CD4-positive, CD25-positive, alpha-beta regulatory T cell (primary cell): ENCODE data around the gene PCDHA9. TPM values are rescaled to one million over a fixed set of nuclear protein-coding genes. Genes with fewer than 3 reads are reported as not detected.
"Not testable (repeated sequence)": the region's sequence is repeated elsewhere in the genome, so short reads cannot be mapped to it uniquely, and the experiment has no call there.

Experiments used
- ATAC-seq, 2 donors: fragments of 150-1000 bp; cut with Tn5 transposase; one replicate each; pipeline ENCODE4 v1.10.0; 2021; ENCODE audit warnings: low read depth in 2 of 2, moderate number of reproducible peaks in 2 of 2, moderate library complexity in 1 of 2
- DNase-seq, 3 donors: peaks; one replicate each; pipeline versions ENCODE4 v3.0.0 to v3.0.0-alpha.2; 2012 to 2022; ENCODE audit warnings: mixed read lengths in 1 of 3
- H3K27ac ChIP-seq: one replicate; pipeline ENCODE4 v1.7.0; 2013; ENCODE audit warnings: mild to moderate bottlenecking, low read length; ENCODE audit not compliant: insufficient read depth, poor library complexity, severe bottlenecking
- H3K27me3 ChIP-seq: one replicate; pipeline ENCODE4 v1.7.0; 2013; ENCODE audit warnings: low read length; ENCODE audit not compliant: control insufficient read depth, insufficient read depth
- H3K36me3 ChIP-seq: one replicate; pipeline ENCODE4 v1.7.0; 2013; ENCODE audit warnings: mild to moderate bottlenecking, low read length, moderate library complexity; ENCODE audit not compliant: control insufficient read depth, insufficient read depth
- H3K4me1 ChIP-seq: 2 replicates; pipeline ENCODE4 v1.7.0; 2013; ENCODE audit warnings: mild to moderate bottlenecking, low read length; ENCODE audit not compliant: insufficient read depth, control insufficient read depth, poor library complexity, severe bottlenecking
- H3K4me3 ChIP-seq: one replicate; pipeline ENCODE4 v1.7.0; 2013; ENCODE audit warnings: low read depth, mild to moderate bottlenecking, low read length, moderate library complexity
- H3K9me3 ChIP-seq, 2 experiments: 1 replicate in 1 of 2; 2 replicates in 1 of 2; pipeline ENCODE4 v1.7.0; 2013; ENCODE audit warnings: low read length in 2 of 2, mild to moderate bottlenecking in 1 of 2, moderate library complexity in 1 of 2; ENCODE audit not compliant: control insufficient read depth in 2 of 2
- H3K27ac Mint-ChIP-seq, 3 donors: one replicate each; pipeline ENCODE4 v1.8.0; 2020 to 2022; ENCODE audit warnings: mild to moderate bottlenecking in 3 of 3, mixed read lengths in 3 of 3, moderate library complexity in 2 of 3
- H3K27me3 Mint-ChIP-seq: one replicate; pipeline ENCODE4 v1.8.0; 2022; ENCODE audit warnings: mild to moderate bottlenecking, mixed read lengths
- H3K36me3 Mint-ChIP-seq: one replicate; pipeline ENCODE4 v1.8.0; 2020; ENCODE audit warnings: mixed read lengths
- H3K4me1 Mint-ChIP-seq, 4 donors: one replicate each; pipeline ENCODE4 v1.8.0; 2020 to 2022; ENCODE audit warnings: mixed read lengths in 4 of 4, mild to moderate bottlenecking in 1 of 4
- H3K4me3 Mint-ChIP-seq, 4 donors: one replicate each; pipeline ENCODE4 v1.8.0; 2020 to 2022; ENCODE audit warnings: mild to moderate bottlenecking in 4 of 4, mixed read lengths in 4 of 4, moderate library complexity in 3 of 4
- H3K9me3 Mint-ChIP-seq, 7 donors: one replicate each; pipeline ENCODE4 v1.8.0; 2020 to 2022; ENCODE audit warnings: mixed read lengths in 7 of 7, mild to moderate bottlenecking in 3 of 7, moderate library complexity in 2 of 7
- polyA plus RNA-seq, 4 donors: library from polyadenylated mRNA; unstranded; fragments of 300-500 nt; fragmentation: Illumina TruSeq; gene quantifications; one replicate each; pipeline ENCODE4 v1.2.3, GENCODE V29; 2021
- total RNA-seq: library from RNA; stranded (reverse); gene quantifications from one replicate; pipeline ENCODE4 v1.2.3, GENCODE V29; 2022

The PCDHA9 gene
- total and polyA plus RNA-seq, 5 donors from 2014 or later = not detected

- not testable (repeated sequence) for DNase-seq, H3K27me3 ChIP-seq, H3K4me3 ChIP-seq, H3K4me3 Mint-ChIP-seq, H3K36me3 Mint-ChIP-seq, ATAC-seq, H3K27ac Mint-ChIP-seq, H3K36me3 ChIP-seq, H3K27ac ChIP-seq, H3K4me1 ChIP-seq, H3K4me1 Mint-ChIP-seq
- peaks cover under 1 to 51% (median 14%) of the 10 kb centered on the region in 7 donors for H3K9me3 Mint-ChIP-seq
- H3K9me3 ChIP-seq = peaks cover 10 to 26% of the 10 kb centered on the region in 2 experiments
- peaks cover 12% of the 10 kb centered on the region for H3K27me3 Mint-ChIP-seq
Observed at GRCh38 chr5:140808241-140808888, 39.8 kb upstream of the PCDHA9 start.

GRCh38 chr5:140808889-140809291 is 39.3 kb upstream of the PCDHA9 start:
- DNase-seq (no peak), ATAC-seq (no peak)
- Mint-ChIP-seq H3K36me3 (no peaks in the 10 kb centered on the region), H3K27ac (no peak overlapping the region), H3K4me3 (no peak overlapping the region), H3K4me1 (no peaks in the 10 kb centered on the region), H3K27me3 (peaks cover 12% of the 10 kb centered on the region), H3K9me3 (peaks cover 1 to 47% (median 15%) of the 10 kb centered on the region in 7 donors)
- Histone ChIP-seq H3K9me3 (peaks cover 10 to 25% of the 10 kb centered on the region in 2 experiments), H3K27me3 (peaks cover 3% of the 10 kb centered on the region), H3K4me3 (no peak overlapping the region), H3K27ac (no peak overlapping the region), H3K4me1 (no peaks in the 10 kb centered on the region), H3K36me3 (no peaks in the 10 kb centered on the region)

DNA sequence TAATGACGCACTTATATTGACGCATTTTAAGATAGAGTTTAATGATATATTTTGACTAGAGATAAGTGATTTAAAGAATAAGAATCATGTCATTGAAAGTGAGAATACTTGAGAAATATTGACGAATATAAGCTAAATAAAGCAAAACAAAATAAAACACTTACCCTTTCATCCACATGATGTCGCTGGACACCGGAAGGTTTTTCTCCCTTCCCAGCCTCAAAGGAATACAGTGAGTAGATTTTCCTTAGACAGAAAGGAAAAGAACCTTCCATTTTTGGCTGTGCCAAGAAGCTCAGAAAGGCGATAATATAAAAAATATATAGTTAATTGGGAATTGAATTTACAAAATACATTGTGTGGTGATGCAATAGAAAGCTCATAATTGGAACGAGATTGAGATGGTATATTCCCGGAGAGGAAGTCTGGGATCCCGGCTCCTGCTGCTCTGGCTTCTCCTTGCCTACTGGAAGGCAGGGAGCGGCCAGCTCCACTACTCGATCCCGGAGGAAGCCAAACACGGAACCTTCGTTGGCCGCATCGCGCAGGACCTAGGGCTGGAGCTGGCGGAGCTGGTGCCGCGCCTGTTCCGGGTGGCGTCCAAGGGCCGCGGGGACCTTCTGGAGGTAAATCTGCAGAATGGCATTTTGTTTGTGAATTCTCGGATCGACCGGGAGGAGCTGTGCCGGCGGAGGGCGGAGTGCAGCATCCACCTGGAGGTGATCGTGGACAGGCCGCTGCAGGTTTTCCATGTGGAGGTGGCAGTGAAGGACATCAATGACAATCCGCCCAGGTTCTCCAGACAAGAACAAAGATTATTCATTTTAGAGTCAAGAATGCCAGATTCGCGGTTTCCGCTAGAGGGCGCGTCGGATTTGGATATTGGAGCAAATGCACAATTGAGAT is 26.6 kb upstream of the PCDHA9 start, which contains the start of gene PCDHA5:
Gene PCDHA5 (plus strand): TSS at position 239 of the 906 bp plus-strand sequence.
- DNase-seq = peak in 1 of 3 donors; percentile 28
- no peak within 1 kb of the TSS for H3K4me3 Mint-ChIP-seq
- H3K4me3 ChIP-seq = no peak within 1 kb of the TSS
- H3K36me3 ChIP-seq = no peaks in the 10 kb centered on the region
- peaks cover 19 to 25% of the 10 kb centered on the region in 2 experiments for H3K9me3 ChIP-seq
- H3K4me1 Mint-ChIP-seq = no peaks in the 10 kb centered on the region
- no peaks in the 10 kb centered on the region for H3K36me3 Mint-ChIP-seq
- H3K27ac ChIP-seq = no peak within 1 kb of the TSS
- no peaks in the 10 kb centered on the region for H3K27me3 Mint-ChIP-seq
- H3K9me3 Mint-ChIP-seq = peaks cover 0 to 19% (median 4%) of the 10 kb centered on the region in 7 donors
- H3K27me3 ChIP-seq = no peaks in the 10 kb centered on the region
- no peaks in the 10 kb centered on the region for H3K4me1 ChIP-seq
- no peak for ATAC-seq
- no peak within 1 kb of the TSS for H3K27ac Mint-ChIP-seq

DNA sequence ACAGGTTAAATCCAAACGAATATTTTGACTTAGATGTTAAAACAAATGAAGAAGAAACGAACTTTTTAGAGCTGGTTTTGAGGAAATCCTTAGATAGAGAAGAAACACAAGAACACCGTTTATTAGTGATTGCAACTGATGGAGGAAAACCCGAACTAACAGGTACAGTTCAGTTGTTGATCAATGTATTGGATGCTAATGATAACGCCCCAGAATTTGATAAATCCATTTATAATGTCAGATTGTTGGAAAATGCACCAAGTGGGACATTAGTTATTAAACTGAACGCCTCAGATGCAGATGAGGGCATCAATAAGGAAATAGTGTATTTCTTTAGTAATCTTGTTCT is 25.9 kb upstream of the PCDHA9 start:
- ATAC-seq (no peak), DNase-seq (no peak)
- Histone ChIP-seq H3K27ac (no peak overlapping the region), H3K27me3 (no peaks in the 10 kb centered on the region), H3K4me3 (no peak overlapping the region), H3K9me3 (peaks cover 17 to 30% of the 10 kb centered on the region in 2 experiments), H3K36me3 (no peaks in the 10 kb centered on the region), H3K4me1 (no peaks in the 10 kb centered on the region)
- H3K27me3 Mint-ChIP-seq = no peaks in the 10 kb centered on the region
- no peaks in the 10 kb centered on the region for H3K36me3 Mint-ChIP-seq
- no peaks in the 10 kb centered on the region for H3K4me1 Mint-ChIP-seq
- no peak overlapping the region for H3K4me3 Mint-ChIP-seq
- peaks cover 0 to 25% (median 4%) of the 10 kb centered on the region in 7 donors for H3K9me3 Mint-ChIP-seq
- H3K27ac Mint-ChIP-seq = no peak overlapping the region

GRCh38 chr5:140822969-140823368 is 25.2 kb upstream of the PCDHA9 start:
- not testable (repeated sequence) for DNase-seq, ATAC-seq, H3K4me1 Mint-ChIP-seq, H3K27me3 ChIP-seq, H3K36me3 ChIP-seq, H3K27ac Mint-ChIP-seq, H3K4me3 Mint-ChIP-seq, H3K4me3 ChIP-seq, H3K4me1 ChIP-seq, H3K27me3 Mint-ChIP-seq, H3K36me3 Mint-ChIP-seq, H3K27ac ChIP-seq
- H3K9me3 Mint-ChIP-seq = peaks cover 0 to 27% (median 5%) of the 10 kb centered on the region in 7 donors
- H3K9me3 ChIP-seq = peaks cover 19 to 35% of the 10 kb centered on the region in 2 experiments

DNA sequence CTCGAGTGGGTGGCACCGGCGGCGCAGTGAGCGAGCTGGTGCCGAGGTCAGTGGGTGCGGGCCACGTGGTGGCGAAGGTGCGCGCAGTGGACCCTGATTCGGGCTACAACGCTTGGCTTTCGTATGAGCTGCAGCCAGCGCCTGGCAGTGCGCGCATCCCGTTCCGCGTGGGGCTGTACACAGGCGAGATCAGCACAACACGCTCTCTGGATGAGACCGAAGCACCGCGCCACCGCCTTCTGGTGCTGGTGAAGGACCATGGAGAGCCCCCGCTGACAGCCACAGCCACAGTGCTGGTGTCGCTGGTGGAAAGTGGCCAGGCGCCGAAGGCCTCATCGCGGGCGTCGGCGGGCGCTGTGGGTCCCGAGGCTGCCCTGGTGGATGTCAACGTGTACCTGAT is 24.7 kb upstream of the PCDHA9 start:
- ATAC-seq (no peak), DNase-seq (no peak)
- Histone ChIP-seq H3K9me3 (peaks cover 19 to 35% of the 10 kb centered on the region in 2 experiments), H3K4me3 (no peak overlapping the region), H3K36me3 (no peaks in the 10 kb centered on the region), H3K27ac (no peak overlapping the region), H3K4me1 (no peaks in the 10 kb centered on the region), H3K27me3 (peaks cover 2% of the 10 kb centered on the region)
- no peaks in the 10 kb centered on the region for H3K4me1 Mint-ChIP-seq
- no peak overlapping the region for H3K27ac Mint-ChIP-seq
- H3K36me3 Mint-ChIP-seq = no peaks in the 10 kb centered on the region
- H3K4me3 Mint-ChIP-seq = no peak overlapping the region
- peaks cover 4% of the 10 kb centered on the region for H3K27me3 Mint-ChIP-seq
- H3K9me3 Mint-ChIP-seq = peaks cover 0 to 25% (median 6%) of the 10 kb centered on the region in 7 donors

DNA sequence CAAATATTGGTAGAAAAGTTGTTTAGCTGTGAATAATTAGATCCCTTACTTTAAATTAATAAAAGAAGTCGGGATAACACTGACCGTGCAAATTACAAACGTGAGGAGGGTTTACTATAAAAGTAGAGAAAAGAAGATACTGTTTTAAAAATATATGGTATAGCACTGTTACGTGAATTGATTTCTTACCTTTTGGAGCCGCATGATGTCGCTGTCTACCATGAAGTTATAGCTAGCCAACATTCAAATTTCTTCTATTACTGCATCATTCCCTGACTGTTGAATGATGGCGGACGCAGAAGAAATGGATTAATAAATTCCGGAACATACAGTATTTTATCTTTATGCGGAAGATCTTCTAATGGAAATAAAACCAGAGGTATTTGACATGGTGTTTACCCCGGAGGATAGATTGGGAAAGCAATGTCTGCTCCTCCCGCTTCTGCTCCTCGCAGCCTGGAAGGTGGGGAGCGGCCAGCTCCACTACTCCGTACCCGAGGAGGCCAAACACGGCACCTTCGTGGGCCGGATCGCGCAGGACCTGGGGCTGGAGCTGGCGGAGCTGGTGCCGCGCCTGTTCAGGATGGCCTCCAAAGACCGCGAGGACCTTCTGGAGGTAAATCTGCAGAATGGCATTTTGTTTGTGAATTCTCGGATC is 20.3 kb upstream of the PCDHA9 start, which contains the start of gene PCDHA6:
Gene PCDHA6 (plus strand): TSS at position 257 of the 658 bp plus-strand sequence. CDS start 132 bp downstream, at position 389.
- peaks cover 2 to 35% (median 4%) of the 10 kb centered on the region in 7 donors for H3K9me3 Mint-ChIP-seq

More for the DNA sequence above, 20.3 kb upstream of the PCDHA9 start, which contains the start of gene PCDHA6:
- H3K36me3 ChIP-seq = no peaks in the 10 kb centered on the region
- no peaks in the 10 kb centered on the region for H3K36me3 Mint-ChIP-seq
- H3K27ac Mint-ChIP-seq = no peak within 1 kb of the TSS
- H3K4me1 Mint-ChIP-seq = no peaks in the 10 kb centered on the region
- H3K4me3 Mint-ChIP-seq = no peak within 1 kb of the TSS
- H3K27me3 Mint-ChIP-seq = peaks cover 4% of the 10 kb centered on the region
- H3K9me3 ChIP-seq = peaks cover 11 to 30% of the 10 kb centered on the region in 2 experiments
- H3K27me3 ChIP-seq = peaks cover 4% of the 10 kb centered on the region
- DNase-seq = no peak
- no peak within 1 kb of the TSS for H3K27ac ChIP-seq
- no peak for ATAC-seq
- no peaks in the 10 kb centered on the region for H3K4me1 ChIP-seq
- H3K4me3 ChIP-seq = no peak within 1 kb of the TSS
